ENCODE results near the gene SGCA.

Gene SGCA

DNA sequence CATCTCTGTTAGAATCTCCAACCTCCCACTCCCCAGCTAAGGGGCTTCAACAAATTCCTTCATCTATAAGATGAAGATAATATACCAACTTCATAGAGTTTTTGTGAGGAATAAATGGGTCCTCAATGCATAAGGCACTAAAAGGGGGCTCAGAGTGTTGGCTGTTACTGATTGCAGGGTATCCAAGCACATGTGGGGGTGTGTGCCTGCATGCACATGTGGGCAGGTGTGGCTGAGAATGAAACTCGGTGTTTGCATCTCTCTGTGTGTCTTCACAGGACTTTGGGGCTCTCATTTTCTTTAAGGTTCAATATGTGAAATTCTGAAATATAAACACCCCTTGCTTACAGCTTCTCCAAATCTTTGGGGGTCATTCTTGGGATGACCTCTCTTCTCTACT, 11.2 kb upstream of the SGCA start:
- Histone ChIP-seq H3K79me2 (ENCODE audit: low read length) (peaks cover 10% of the 10 kb centered on the region), H3K9ac (ENCODE audit: low read length) (peak overlapping the region; percentile 38), H3K9me2 (replicated peaks; ENCODE audit: insufficient read depth, low read length) (no peaks in the 10 kb centered on the region), H3K27ac (ENCODE audit: low read length) (peak overlapping the region; percentile 84), H3K27me3 (replicated peaks; ENCODE audit: insufficient read depth, low read length) (no peaks in the 10 kb centered on the region), H3K4me3 (ENCODE audit: low read length) (peak overlapping the region; percentile 25; the same call in 1 of the 2 replicates), H3F3A (ENCODE audit: insufficient read depth, low read length) (peaks cover 42% of the 10 kb centered on the region), H3K4me2 (ENCODE audit: low read depth, low read length) (peak overlapping the region; percentile 72), H3K9me3 (replicated peaks; ENCODE audit: insufficient read depth, low read length) (no peaks in the 10 kb centered on the region), H2AFZ (ENCODE audit: low read length) (0 out of 2 replicates have a peak overlapping the region, but pooled peaks have one; percentile 27), H3K4me1 (ENCODE audit: low read length) (peaks cover 33% of the 10 kb centered on the region), H3K36me3 (replicated peaks; ENCODE audit: insufficient read depth, low read length) (no peaks in the 10 kb centered on the region), H4K20me1 (ENCODE audit: insufficient read depth, low read length) (no peaks in the 10 kb centered on the region)
- TF ChIP-seq, protein P1, sequence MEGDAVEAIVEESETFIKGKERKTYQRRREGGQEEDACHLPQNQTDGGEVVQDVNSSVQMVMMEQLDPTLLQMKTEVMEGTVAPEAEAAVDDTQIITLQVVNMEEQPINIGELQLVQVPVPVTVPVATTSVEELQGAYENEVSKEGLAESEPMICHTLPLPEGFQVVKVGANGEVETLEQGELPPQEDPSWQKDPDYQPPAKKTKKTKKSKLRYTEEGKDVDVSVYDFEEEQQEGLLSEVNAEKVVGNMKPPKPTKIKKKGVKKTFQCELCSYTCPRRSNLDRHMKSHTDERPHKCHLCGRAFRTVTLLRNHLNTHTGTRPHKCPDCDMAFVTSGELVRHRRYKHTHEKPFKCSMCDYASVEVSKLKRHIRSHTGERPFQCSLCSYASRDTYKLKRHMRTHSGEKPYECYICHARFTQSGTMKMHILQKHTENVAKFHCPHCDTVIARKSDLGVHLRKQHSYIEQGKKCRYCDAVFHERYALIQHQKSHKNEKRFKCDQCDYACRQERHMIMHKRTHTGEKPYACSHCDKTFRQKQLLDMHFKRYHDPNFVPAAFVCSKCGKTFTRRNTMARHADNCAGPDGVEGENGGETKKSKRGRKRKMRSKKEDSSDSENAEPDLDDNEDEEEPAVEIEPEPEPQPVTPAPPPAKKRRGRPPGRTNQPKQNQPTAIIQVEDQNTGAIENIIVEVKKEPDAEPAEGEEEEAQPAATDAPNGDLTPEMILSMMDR (IDR thresholded peaks at IDR 0.05; ENCODE audit: low read length): no peak
- no peak for TF ChIP-seq EZH2phosphoT487 (IDR thresholded peaks at IDR 0.05; ENCODE audit: low read length)
- TF ChIP-seq EZH2 (optimal IDR thresholded peaks at IDR 0.05; ENCODE audit: low read depth, low read length): no peak
- DNase-seq: peak; percentile 67

DNA sequence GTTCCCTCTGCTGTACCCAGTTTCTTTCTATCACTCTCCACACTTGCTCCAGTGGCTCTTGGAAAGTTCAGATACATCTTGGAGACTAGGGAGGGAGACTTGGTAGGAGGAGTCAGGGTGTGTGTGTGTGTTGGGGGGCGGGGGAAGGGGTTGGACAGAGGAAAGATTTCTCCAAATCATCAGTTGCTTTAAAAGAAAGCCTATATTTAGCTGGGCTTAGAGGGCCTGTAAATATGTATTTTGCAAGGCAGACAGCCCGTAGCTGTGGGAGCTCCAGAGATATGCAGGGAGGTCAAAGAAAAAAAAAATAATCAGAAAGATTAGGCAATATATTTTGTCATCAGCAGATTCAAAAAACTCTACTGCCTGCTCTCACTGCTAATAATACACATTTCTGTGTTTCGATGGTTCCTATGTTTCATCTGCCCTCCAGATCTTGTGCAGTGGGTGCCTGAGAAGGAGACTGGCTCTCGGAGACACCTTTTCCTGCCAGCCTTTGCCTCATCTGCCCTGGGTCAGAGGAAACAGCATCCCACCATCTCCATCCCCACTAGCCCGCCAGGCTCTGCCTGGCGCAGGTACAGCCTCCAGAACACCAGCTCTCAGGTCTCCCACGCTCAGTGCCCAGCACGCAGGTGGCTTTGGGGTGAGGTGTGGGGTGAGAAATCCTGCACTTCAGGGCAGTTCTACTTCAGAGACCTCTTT, 10.5 kb upstream of the SGCA start:
- Histone ChIP-seq H3F3A (ENCODE audit: insufficient read depth, low read length) (peaks cover 42% of the 10 kb centered on the region), H3K27me3 (replicated peaks; ENCODE audit: insufficient read depth, low read length) (no peaks in the 10 kb centered on the region), H3K9me2 (replicated peaks; ENCODE audit: insufficient read depth, low read length) (no peaks in the 10 kb centered on the region), H4K20me1 (ENCODE audit: insufficient read depth, low read length) (no peaks in the 10 kb centered on the region), H3K79me2 (ENCODE audit: low read length) (peaks cover 4% of the 10 kb centered on the region), H3K27ac (ENCODE audit: low read length) (peak overlapping the region; percentile 84), H3K9me3 (replicated peaks; ENCODE audit: insufficient read depth, low read length) (no peaks in the 10 kb centered on the region), H2AFZ (ENCODE audit: low read length) (peak overlapping the region; percentile 27), H3K36me3 (replicated peaks; ENCODE audit: insufficient read depth, low read length) (no peaks in the 10 kb centered on the region), H3K4me1 (ENCODE audit: low read length) (peaks cover 33% of the 10 kb centered on the region), H3K4me3 (ENCODE audit: low read length) (peak overlapping the region; percentile 25), H3K4me2 (ENCODE audit: low read depth, low read length) (peak overlapping the region; percentile 72), H3K9ac (ENCODE audit: low read length) (peak overlapping the region; percentile 38)
- DNase-seq: peak; percentile 58
- no peak for TF ChIP-seq EZH2phosphoT487 (IDR thresholded peaks at IDR 0.05; ENCODE audit: low read length)
- TF ChIP-seq, protein P1 (IDR thresholded peaks at IDR 0.05; ENCODE audit: low read length): no peak
- TF ChIP-seq EZH2 (optimal IDR thresholded peaks at IDR 0.05; ENCODE audit: low read depth, low read length): no peak

DNA sequence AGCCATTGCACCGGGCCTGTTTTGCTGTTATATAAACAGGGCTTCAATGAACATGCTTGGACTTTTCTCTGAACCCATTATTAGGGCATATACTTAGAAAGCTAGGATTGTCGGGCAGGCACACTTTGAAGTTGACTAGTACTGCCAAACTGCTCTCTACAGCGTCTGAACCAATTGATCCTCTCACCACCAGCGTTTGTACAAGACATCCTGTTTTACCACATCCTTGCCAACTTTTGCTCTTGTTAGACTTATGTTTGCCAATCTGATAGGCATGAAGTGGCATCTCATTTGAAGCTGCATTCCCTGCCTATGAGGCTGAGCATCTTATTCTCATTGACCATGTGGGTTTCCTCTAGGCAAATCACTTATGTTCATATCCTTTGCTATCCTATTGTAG, 7.9 kb upstream of the SGCA start:
- Histone ChIP-seq H3K36me3 (replicated peaks; ENCODE audit: insufficient read depth, low read length) (no peaks in the 10 kb centered on the region), H2AFZ (ENCODE audit: low read length) (no peak overlapping the region), H3K9me3 (replicated peaks; ENCODE audit: insufficient read depth, low read length) (no peaks in the 10 kb centered on the region), H3K9ac (ENCODE audit: low read length) (no peak overlapping the region), H3K79me2 (ENCODE audit: low read length) (no peaks in the 10 kb centered on the region), H3K4me2 (ENCODE audit: low read depth, low read length) (no peak overlapping the region), H3K4me3 (ENCODE audit: low read length) (no peak overlapping the region), H3K27me3 (replicated peaks; ENCODE audit: insufficient read depth, low read length) (no peaks in the 10 kb centered on the region), H3K27ac (ENCODE audit: low read length) (no peak overlapping the region), H4K20me1 (ENCODE audit: insufficient read depth, low read length) (no peaks in the 10 kb centered on the region), H3F3A (ENCODE audit: insufficient read depth, low read length) (peaks cover 29% of the 10 kb centered on the region), H3K9me2 (replicated peaks; ENCODE audit: insufficient read depth, low read length) (no peaks in the 10 kb centered on the region), H3K4me1 (ENCODE audit: low read length) (peaks cover 28% of the 10 kb centered on the region)
- no peak for TF ChIP-seq EZH2phosphoT487 (IDR thresholded peaks at IDR 0.05; ENCODE audit: low read length)
- TF ChIP-seq, protein P1 (IDR thresholded peaks at IDR 0.05; ENCODE audit: low read length): no peak
- TF ChIP-seq EZH2 (optimal IDR thresholded peaks at IDR 0.05; ENCODE audit: low read depth, low read length): no peak
- DNase-seq: no peak

All from MM.1S (cell line).